HG02943 (cell line): ENCODE measurements around the gene ZNF529.

Experiments used
- ATAC-seq: cut with Tn5 transposase; IDR thresholded peaks from one replicate; pipeline ENCODE4 v1.9.1; 2021; ENCODE audit warnings: mild to moderate bottlenecking, low read depth, moderate library complexity; ENCODE audit not compliant: unreplicated experiment

The ZNF529 gene

GRCh38 chr19:36514012-36514612 lies 59.0 kb downstream of the ZNF529 start:
- no peak for ATAC-seq

- ATAC-seq = no peak
Observed at GRCh38 chr19:36508325-36508724, 64.8 kb downstream of the ZNF529 start.

DNA sequence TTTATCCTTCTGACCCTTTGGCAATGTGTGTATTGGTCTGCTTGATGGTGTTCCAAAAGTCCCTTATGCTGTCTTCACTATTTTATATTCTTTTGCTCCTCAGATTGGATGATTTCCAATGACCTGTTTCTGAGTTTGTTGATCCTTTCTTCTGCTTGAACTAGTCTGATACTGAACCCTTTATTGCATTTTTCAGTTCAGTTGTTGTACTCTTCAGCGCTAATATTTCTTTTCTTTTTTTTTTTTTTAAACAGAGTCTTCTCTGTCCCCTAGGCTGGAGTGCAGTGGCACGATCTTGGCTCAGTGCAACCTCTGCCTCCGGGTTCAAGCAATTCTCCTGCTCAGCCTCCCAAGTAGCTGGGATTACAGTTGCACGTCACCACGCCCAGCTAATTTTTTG lies 71.1 kb downstream of the ZNF529 start:
- no peak for ATAC-seq

GRCh38 chr19:36497001-36497400 lies 76.1 kb downstream of the ZNF529 start:
- no peak for ATAC-seq
